Omental fat pad (tissue), 4 donors: Measurements from ENCODE around the gene GNL2. TPM values are rescaled to one million over a fixed set of nuclear protein-coding genes. Genes with fewer than 3 reads are reported as not detected.

ENCODE experiments used
- ATAC-seq: fragments of 150-250 bp; one replicate; pipeline ENCODE4 v1.9.1; 2016; ENCODE audit warnings: mild to moderate bottlenecking, moderate library complexity; ENCODE audit not compliant: low FRiP score
- DNase-seq: peaks from one replicate; pipeline ENCODE4 v3.0.0-alpha.2; 2019; ENCODE audit warnings: low spot score
- total RNA-seq, 4 donors: library from RNA; depleted of rRNA; stranded (reverse); fragments of >200 nt; gene quantifications; one replicate each; pipeline ENCODE4 v1.1.0, GENCODE V29; 2016
- TF ChIP-seq, protein P1 (sequence below), 3 donors: fragments of 450-650 bp; IDR thresholded peaks; one replicate each; pipeline ENCODE4 v1.5.1; 2016 to 2017; ENCODE audit warnings: antibody characterized with exemption in 3 of 3, mild to moderate bottlenecking in 3 of 3, moderate library complexity in 2 of 3

Gene GNL2
- total RNA-seq, 4 donors from 2014 or later: 39.6 to 142 (median 48.1) TPM

DNA sequence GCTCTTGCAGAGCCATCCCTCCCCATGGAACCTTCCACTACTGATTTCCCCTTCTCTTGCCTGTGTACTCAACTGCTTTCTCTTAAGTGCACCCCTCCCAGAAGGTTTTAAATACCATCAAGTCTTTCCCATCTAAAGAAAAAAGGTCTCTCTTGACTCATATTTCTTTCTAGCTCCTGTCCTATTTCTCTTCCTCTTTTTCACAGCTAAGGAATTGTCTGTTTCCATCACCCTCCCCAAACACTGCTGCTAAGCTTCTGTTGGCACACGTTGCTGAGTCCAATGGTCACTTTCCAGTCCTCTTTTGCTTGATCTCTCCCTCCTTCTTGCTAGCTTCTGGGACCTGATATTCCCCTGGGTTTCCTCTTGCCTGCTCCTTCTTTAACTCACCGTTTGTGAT is 13.3 kb upstream of the GNL2 start:
- ATAC-seq (no peak), DNase-seq (no peak)
- TF ChIP-seq, protein P1, sequence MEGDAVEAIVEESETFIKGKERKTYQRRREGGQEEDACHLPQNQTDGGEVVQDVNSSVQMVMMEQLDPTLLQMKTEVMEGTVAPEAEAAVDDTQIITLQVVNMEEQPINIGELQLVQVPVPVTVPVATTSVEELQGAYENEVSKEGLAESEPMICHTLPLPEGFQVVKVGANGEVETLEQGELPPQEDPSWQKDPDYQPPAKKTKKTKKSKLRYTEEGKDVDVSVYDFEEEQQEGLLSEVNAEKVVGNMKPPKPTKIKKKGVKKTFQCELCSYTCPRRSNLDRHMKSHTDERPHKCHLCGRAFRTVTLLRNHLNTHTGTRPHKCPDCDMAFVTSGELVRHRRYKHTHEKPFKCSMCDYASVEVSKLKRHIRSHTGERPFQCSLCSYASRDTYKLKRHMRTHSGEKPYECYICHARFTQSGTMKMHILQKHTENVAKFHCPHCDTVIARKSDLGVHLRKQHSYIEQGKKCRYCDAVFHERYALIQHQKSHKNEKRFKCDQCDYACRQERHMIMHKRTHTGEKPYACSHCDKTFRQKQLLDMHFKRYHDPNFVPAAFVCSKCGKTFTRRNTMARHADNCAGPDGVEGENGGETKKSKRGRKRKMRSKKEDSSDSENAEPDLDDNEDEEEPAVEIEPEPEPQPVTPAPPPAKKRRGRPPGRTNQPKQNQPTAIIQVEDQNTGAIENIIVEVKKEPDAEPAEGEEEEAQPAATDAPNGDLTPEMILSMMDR (IDR thresholded peaks at IDR 0.05): no peak

DNA sequence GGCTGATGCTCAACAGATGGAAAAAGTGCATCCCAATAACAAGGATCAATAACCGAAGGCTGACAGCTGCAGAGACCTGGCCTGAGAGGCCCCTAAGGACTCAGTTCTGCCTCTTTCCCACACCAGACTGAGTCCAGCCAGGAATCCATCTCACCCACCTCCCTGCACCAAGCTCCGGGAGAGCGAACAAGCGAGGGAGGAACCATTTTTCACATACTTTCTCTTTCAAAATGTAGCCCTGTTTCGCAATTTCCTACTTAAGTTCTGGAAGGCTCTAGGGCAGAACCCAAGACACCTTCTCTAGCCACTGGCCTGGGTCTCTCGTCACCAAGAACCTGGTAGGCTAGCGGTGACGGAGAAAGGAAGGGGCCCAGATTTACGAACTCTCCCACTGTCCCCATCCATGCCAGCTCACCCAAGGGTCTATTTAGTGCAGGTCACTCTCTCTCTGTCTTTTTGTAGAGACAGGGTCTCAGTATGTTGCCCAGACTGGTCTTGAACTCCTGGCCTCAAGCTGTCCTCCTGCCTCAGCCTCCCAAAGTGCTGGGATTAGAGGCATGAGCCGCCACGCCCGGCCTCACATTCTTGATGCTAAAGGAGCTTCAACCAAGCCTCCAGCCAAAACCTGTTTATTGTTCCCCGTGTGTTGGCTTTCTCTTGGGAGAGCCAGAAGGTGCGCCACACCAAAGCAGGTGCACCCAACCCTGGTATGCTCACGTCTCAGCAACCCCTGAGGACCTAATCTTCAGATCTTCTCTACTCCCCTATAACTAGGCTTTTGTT is 10.9 kb upstream of the GNL2 start:
- TF ChIP-seq, protein P1 (IDR thresholded peaks at IDR 0.05): no peak
- ATAC-seq (peak; percentile 59), DNase-seq (no peak)

DNA sequence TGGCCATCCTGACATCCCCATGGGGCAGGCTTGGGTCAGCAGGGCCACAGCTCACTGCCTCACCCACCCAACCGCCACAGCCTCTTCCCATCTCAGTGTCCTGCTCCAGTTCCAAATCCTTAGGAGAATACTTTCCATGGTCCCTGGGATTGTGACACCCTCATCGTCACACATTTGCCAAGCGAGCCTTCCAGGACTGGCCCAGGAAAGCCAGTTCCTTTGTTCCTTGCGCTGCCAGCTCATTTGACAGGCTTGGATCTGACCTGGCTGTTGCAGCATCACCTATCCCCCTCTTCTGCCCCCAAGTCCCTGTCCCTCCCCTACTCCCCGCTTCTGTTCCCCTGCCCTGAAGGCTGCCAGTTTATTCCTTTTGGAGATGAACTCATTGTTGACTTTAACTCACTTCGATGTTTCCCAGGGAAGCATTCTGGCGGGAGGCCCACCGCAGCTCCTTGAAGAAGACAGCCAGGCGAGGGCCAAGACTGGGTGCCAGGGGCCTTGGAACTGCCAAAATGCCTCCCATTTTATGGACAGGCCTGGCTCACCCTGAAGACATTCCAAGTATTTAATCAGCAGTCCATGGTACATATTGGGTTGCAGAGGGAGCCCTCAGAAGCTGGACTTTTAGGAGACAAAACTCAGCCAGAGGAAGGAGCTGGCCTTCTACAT is 10.2 kb upstream of the GNL2 start:
- TF ChIP-seq, protein P1 (IDR thresholded peaks at IDR 0.05): no peak
- peak; percentile 62 for ATAC-seq
- DNase-seq: no peak

DNA sequence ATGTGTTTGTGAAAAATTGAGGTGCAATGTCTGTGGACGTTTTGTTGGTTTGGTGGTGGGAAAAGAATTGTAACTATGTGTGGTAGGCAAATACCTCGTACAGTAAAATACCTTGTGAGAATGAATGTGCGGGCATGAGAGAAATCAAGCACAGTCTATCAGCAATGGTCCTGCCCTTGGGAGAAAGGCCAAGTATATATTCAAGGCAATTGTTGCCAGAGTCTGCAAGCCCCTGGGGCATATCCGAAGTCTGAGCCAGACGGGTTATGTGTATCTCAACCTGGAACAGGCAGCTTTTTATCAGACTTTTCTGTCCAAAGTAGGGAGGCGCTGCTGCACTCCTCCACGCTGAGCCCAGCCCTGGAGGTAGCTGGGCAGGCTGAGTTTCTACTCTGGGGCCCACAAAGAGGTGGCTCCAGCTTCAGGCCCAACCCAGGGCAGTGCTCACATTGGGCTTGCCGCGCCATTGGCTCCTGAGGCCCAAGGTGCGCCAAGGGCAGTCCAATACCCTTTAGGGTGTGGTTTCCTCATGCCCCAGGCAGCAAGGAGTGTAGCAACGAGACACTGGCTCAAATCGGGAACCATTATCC is 9.4 kb upstream of the GNL2 start:
- DNase-seq (no peak), ATAC-seq (peak; percentile 75)
- TF ChIP-seq, protein P1 (IDR thresholded peaks at IDR 0.05): no peak

DNA sequence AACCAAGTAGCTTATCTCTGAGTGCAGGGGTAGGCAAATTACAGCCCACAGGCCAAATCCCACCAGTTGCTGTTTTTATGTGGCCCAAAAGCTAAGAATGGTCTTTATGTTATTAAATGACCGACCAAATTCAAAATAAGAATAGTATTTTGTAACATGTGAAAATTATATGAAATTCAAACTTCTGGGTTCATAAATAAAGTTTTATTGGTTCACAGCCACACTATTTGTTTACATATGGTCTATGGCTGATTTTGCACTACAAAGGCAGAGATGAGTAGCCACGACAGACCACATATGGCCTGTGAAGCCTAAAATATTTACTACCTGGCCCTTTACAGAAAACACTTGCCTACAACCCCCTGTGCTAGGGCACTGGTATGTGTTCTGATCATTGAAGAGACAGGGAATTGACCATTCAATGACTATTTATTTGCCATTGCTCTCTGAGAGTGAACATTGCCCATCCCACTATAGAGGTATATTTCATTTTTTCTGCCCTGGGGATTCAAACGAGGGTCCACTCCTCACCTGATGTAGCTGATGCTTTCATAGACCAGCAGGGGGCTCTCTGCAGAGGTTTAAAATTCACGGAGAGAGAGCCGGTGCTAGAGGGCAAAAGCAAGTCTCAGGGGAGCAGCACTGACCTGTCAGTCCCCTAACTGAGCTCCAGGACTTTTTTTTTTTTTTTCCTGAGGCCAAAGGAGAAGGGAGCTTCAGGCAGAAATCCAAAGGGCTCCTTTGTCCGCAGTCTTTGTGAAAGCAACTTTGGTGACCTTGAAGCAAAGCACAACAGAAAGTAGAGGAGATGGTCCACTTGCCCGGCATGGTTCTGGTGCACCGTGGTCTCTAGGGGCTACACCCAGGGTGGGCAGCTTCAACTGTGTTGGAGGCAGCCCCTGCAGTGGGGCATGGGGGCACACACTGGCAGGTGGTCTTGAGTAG is 7.3 kb upstream of the GNL2 start:
- DNase-seq (no peak), ATAC-seq (no peak)
- TF ChIP-seq, protein P1 (IDR thresholded peaks at IDR 0.05): no peak

DNA sequence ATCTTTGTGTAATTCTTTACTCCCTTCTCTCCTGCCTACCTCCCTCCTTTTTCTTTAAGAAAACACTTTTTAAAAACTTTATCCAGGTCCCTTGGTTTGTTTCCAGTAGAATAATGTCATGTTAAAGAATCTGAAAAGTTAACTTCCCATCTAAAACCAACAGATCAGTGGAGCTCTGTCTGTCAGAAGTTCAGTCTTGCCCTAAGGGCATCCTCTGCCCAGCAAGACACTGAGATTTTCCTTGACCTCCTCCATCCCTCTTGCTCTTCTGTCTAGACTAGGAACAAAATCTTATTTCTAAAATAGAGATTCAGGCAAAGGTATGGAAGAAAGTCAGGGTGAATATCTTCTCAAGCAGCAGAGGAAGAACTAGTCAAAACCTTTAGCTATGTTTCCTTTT is 5.7 kb upstream of the GNL2 start:
- TF ChIP-seq, protein P1 (IDR thresholded peaks at IDR 0.05): no peak
- ATAC-seq: no peak
- DNase-seq: no peak
